GM10248 (cell line): Measurements from ENCODE around the gene IL1RL2.

Experiments
- CTCF ChIA-PET: fragments of 300-600 bp; sonication (Branson Sonifier 250); formaldehyde crosslinking; extraction: SDS; loops from one replicate; lab custom pipeline; 2021; ENCODE audit warnings: antibody characterized with exemption; lab: Yijun Ruan, JAX
- POLR2A ChIA-PET: fragments of 350-650 bp; sonication (Branson Sonifier 250); formaldehyde crosslinking; extraction: SDS; loops from one replicate; lab custom pipeline; 2020; ENCODE audit warnings: antibody characterized with exemption; lab: Yijun Ruan, JAX
- DNase-seq: peaks from one replicate; pipeline ENCODE4 v3.0.0; 2012; ENCODE audit errors: extremely low spot score
- CTCF ChIP-seq: IDR thresholded peaks from 2 replicates; pipeline ENCODE4 v1.5.1; 2012; ENCODE audit warnings: mild to moderate bottlenecking, low read depth; ENCODE audit errors: extremely low read depth, missing control alignments, control extremely low read depth

The IL1RL2 gene

GRCh38 chr2:102271844-102272243 is 85.0 kb downstream of the IL1RL2 start:
- TF ChIP-seq CTCF, result no peak
- ChIA-PET POLR2A (no interaction called here), CTCF (interaction anchor here (1.5 kb wide), 1 partner anchor 32 kb away, joined by 4 read pairs; no protein-coding TSS in a partner anchor)
- no peak for DNase-seq

- no peak for TF ChIP-seq CTCF
- DNase-seq, result no peak
- ChIA-PET POLR2A (no interaction called here), CTCF (interaction anchor here (1.3 to 2.4 kb wide), 3 partner anchors 11 to 33 kb away, joined by 5 to 7 read pairs (median 6); no protein-coding TSS in a partner anchor)
These were observed 86.9 kb downstream of the IL1RL2 start for GRCh38 chr2:102273619-102274211.

- CTCF ChIA-PET, result interaction anchor here (0.7 to 2.9 kb wide), 6 partner anchors 13 to 197 kb away, joined by 3 to 8 read pairs (median 4); partner anchors contain the start of gene SLC9A4
- TF ChIP-seq CTCF, result no peak
- POLR2A ChIA-PET, result no interaction called here
- DNase-seq, result no peak
These were observed 89.9 kb downstream of the IL1RL2 start for GRCh38 chr2:102276549-102277201.

- no peak for TF ChIP-seq CTCF
- no peak for DNase-seq
- POLR2A ChIA-PET, result no interaction called here
- CTCF ChIA-PET, result interaction anchor here (1.3 to 2.9 kb wide), 4 partner anchors 9 to 196 kb away, joined by 3 to 8 read pairs (median 4); partner anchors contain the start of gene SLC9A4
These were observed 90.4 kb downstream of the IL1RL2 start for GRCh38 chr2:102277202-102277700.

GRCh38 chr2:102278720-102279390 is 92.0 kb downstream of the IL1RL2 start:
- POLR2A ChIA-PET, result no interaction called here
- CTCF ChIA-PET, result interaction anchor here (1.1 kb wide), 1 partner anchor 77 kb away, joined by 3 read pairs; the partner anchor contains the start of gene IL18R1
- TF ChIP-seq CTCF, result no peak
- no peak for DNase-seq

- POLR2A ChIA-PET, result no interaction called here
- no peak for DNase-seq
- no peak for TF ChIP-seq CTCF
- CTCF ChIA-PET, result interaction anchor here (1.5 kb wide), 1 partner anchor 23 kb away, joined by 3 read pairs; no protein-coding TSS in a partner anchor
These were observed 92.5 kb downstream of the IL1RL2 start for GRCh38 chr2:102279391-102279735.
